HG02759 (cell line): ENCODE results near the gene LRFN2.

Experiments used
- ATAC-seq: cut with Tn5 transposase; IDR thresholded peaks from one replicate; pipeline ENCODE4 v1.9.1; 2021; ENCODE audit warnings: mild to moderate bottlenecking, moderate library complexity; ENCODE audit not compliant: unreplicated experiment

The LRFN2 gene

GRCh38 chr6:40545954-40546353 is 41.2 kb downstream of the LRFN2 start:
- ATAC-seq: no peak

- ATAC-seq: no peak
Observed at GRCh38 chr6:40543776-40544175, 43.4 kb downstream of the LRFN2 start.

GRCh38 chr6:40543146-40543545 is 44.0 kb downstream of the LRFN2 start:
- no peak for ATAC-seq

GRCh38 chr6:40542175-40542764 is 44.9 kb downstream of the LRFN2 start:
- no peak for ATAC-seq

- ATAC-seq: no peak
Observed at GRCh38 chr6:40541556-40542174, 45.5 kb downstream of the LRFN2 start.

GRCh38 chr6:40540790-40541189 is 46.4 kb downstream of the LRFN2 start:
- no peak for ATAC-seq

GRCh38 chr6:40539853-40540252 is 47.3 kb downstream of the LRFN2 start:
- no peak for ATAC-seq

GRCh38 chr6:40538556-40538955 is 48.6 kb downstream of the LRFN2 start:
- ATAC-seq: no peak

- ATAC-seq: no peak
Observed at GRCh38 chr6:40537446-40537845, 49.7 kb downstream of the LRFN2 start.

- ATAC-seq: no peak
Observed at GRCh38 chr6:40536442-40536841, 50.7 kb downstream of the LRFN2 start.

GRCh38 chr6:40535819-40536380 is 51.3 kb downstream of the LRFN2 start:
- no peak for ATAC-seq

GRCh38 chr6:40535110-40535818 is 51.9 kb downstream of the LRFN2 start:
- no peak for ATAC-seq

GRCh38 chr6:40532349-40533000 is 54.7 kb downstream of the LRFN2 start:
- no peak for ATAC-seq

- no peak for ATAC-seq
Observed at GRCh38 chr6:40529919-40530318, 57.2 kb downstream of the LRFN2 start.

- no peak for ATAC-seq
Observed at GRCh38 chr6:40529040-40529439, 58.1 kb downstream of the LRFN2 start.

- no peak for ATAC-seq
Observed at GRCh38 chr6:40528051-40528450, 59.1 kb downstream of the LRFN2 start.

GRCh38 chr6:40526036-40526435 is 61.1 kb downstream of the LRFN2 start:
- ATAC-seq: no peak

- no peak for ATAC-seq
Observed at GRCh38 chr6:40524797-40525585, 62.2 kb downstream of the LRFN2 start.

GRCh38 chr6:40523505-40524172 is 63.5 kb downstream of the LRFN2 start:
- ATAC-seq: no peak

- ATAC-seq: no peak
Observed at GRCh38 chr6:40521496-40521895, 65.7 kb downstream of the LRFN2 start.
